Tibial nerve (tissue), 4 donors: ENCODE data around the gene SORCS3.

Experiments used
- EP300 ChIP-seq, 2 donors: sonication (generic); formaldehyde crosslinking; IDR thresholded peaks; one replicate each; pipeline ENCODE4 v1.6.1; 2017; ENCODE audit warnings: antibody characterized with exemption in 2 of 2, mild to moderate bottlenecking in 1 of 2
- POLR2A ChIP-seq, 2 donors: fragments of 450-650 bp; IDR thresholded peaks; one replicate each; pipeline ENCODE4 v1.6.1; 2017; ENCODE audit warnings: antibody characterized with exemption in 2 of 2, mild to moderate bottlenecking in 2 of 2, moderate library complexity in 2 of 2
- TF ChIP-seq, protein P1 (sequence below), 5 experiments: fragments of 200-600 bp in 3 of 5; fragments of 450-650 bp in 2 of 5; sonication (generic) in 3 of 5; IDR thresholded peaks; one replicate each; pipeline ENCODE4 v1.5.1; 2016 to 2019; ENCODE audit warnings: antibody characterized with exemption in 5 of 5, mild to moderate bottlenecking in 3 of 5, moderate library complexity in 2 of 5

DNA sequence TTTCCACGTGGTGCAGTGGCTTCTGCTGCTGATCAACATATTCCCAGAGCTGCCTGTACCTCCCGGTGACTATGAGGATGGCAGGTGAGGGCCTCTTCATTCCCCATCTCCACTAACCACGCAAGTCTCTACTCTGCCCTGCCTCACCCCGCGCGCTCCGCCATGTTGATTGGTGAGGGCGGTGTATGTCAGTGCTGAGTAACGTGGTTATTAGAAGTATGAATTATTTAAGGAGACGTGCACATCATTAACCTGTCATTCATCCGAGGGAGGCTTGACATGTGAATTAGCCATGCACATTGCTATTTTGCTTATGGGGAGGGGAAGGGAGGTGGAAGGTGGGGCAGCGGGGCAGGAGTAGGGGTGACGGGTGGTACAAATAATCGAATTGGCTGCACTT is 138.6 kb downstream of the SORCS3 start:
- TF ChIP-seq, protein P1, sequence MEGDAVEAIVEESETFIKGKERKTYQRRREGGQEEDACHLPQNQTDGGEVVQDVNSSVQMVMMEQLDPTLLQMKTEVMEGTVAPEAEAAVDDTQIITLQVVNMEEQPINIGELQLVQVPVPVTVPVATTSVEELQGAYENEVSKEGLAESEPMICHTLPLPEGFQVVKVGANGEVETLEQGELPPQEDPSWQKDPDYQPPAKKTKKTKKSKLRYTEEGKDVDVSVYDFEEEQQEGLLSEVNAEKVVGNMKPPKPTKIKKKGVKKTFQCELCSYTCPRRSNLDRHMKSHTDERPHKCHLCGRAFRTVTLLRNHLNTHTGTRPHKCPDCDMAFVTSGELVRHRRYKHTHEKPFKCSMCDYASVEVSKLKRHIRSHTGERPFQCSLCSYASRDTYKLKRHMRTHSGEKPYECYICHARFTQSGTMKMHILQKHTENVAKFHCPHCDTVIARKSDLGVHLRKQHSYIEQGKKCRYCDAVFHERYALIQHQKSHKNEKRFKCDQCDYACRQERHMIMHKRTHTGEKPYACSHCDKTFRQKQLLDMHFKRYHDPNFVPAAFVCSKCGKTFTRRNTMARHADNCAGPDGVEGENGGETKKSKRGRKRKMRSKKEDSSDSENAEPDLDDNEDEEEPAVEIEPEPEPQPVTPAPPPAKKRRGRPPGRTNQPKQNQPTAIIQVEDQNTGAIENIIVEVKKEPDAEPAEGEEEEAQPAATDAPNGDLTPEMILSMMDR (IDR thresholded peaks at IDR 0.05): no peak
- TF ChIP-seq POLR2A (IDR thresholded peaks at IDR 0.05) (no peak), EP300 (IDR thresholded peaks at IDR 0.05) (no peak)
